Kidney (tissue), 14 donors: Measurements from ENCODE around the gene PLEKHO1. TPM values are rescaled to one million over a fixed set of nuclear protein-coding genes. Genes with fewer than 3 reads are reported as not detected.
"Not testable (repeated sequence)": the region's sequence is repeated elsewhere in the genome, so short reads cannot be mapped to it uniquely, and the experiment has no call there.

Source experiments
- DNase-seq, 5 donors: peaks; one replicate each; pipeline ENCODE4 v3.0.0-alpha.2; 2013 to 2020
- FAIRE-seq: peaks from 2 replicates; lab custom pipeline; 2012; peaks lifted over from hg19 to GRCh38; lab: Jason Lieb, UNC
- H3K27ac ChIP-seq, 2 donors: one replicate each; pipeline ENCODE4 v1.7.0; 2013; ENCODE audit warnings: low read depth in 2 of 2, low read length in 2 of 2, inconsistent platforms in 1 of 2
- H3K27me3 ChIP-seq: one replicate; pipeline ENCODE4 v1.7.1; 2013; ENCODE audit warnings: low read length, inconsistent platforms; ENCODE audit not compliant: control insufficient read depth, insufficient read depth
- H3K36me3 ChIP-seq, 3 donors: one replicate each; pipeline versions ENCODE4 v1.7.0 to v1.7.1; 2013; ENCODE audit warnings: low read length in 3 of 3, control low read depth in 1 of 3, inconsistent platforms in 1 of 3; ENCODE audit not compliant: insufficient read depth in 3 of 3, control insufficient read depth in 2 of 3
- H3K4me1 ChIP-seq, 3 donors: one replicate each; pipeline versions ENCODE4 v1.7.0 to v1.7.1; 2013; ENCODE audit warnings: low read length in 3 of 3, inconsistent platforms in 1 of 3, low read depth in 1 of 3; ENCODE audit not compliant: control insufficient read depth in 2 of 3, insufficient read depth in 2 of 3
- H3K4me3 ChIP-seq, 3 donors: one replicate each; pipeline versions ENCODE4 v1.7.0 to v1.8.1; 2013; ENCODE audit warnings: low read length in 3 of 3, control low read depth in 1 of 3, inconsistent platforms in 1 of 3
- H3K9ac ChIP-seq, 3 donors: one replicate each; pipeline versions ENCODE4 v1.7.0 to v1.7.1; 2013; ENCODE audit warnings: low read length in 3 of 3, control low read depth in 1 of 3, inconsistent platforms in 1 of 3
- H3K9me3 ChIP-seq, 3 donors: one replicate each; pipeline versions ENCODE4 v1.7.0 to v1.7.1; 2013; ENCODE audit warnings: low read length in 3 of 3, control low read depth in 1 of 3, inconsistent platforms in 1 of 3; ENCODE audit not compliant: control insufficient read depth in 2 of 3, insufficient read depth in 1 of 3
- CTCF ChIP-seq: IDR thresholded peaks from 3 replicates; pipeline ENCODE4 v1.5.1; 2012; ENCODE audit warnings: mild to moderate bottlenecking, moderate library complexity, borderline replicate concordance; ENCODE audit not compliant: insufficient read depth; ENCODE audit errors: extremely low read depth
- intact Hi-C: fragments of 100-400 bp; cut with DNase I; formaldehyde crosslinking; loops from one replicate; pipeline ENCODE4 v1.11.1; 2022
- polyA plus RNA-seq: library from polyadenylated mRNA; stranded (reverse); fragments of 350-450 nt; fragmentation: Illumina TruSeq; extraction: RNeasy Lipid Tissue Mini Kit (QIAGEN cat#74804); gene quantifications from one replicate; pipeline ENCODE4 v1.2.3, GENCODE V29; 2014; ENCODE audit warnings: low read depth, low replicate concordance; ENCODE audit not compliant: insufficient read depth
- total RNA-seq: library from RNA; stranded (reverse); fragmentation: NEBNext Ultra II Directional; extraction: Animal tissue kit (Norgen Biotek cat#: 25700); gene quantifications from one replicate; pipeline ENCODE4 v1.2.1, GENCODE V29; 2021
- donor health status: control.
- donor health status: control.
- donor health status: control.
- donor health status: control.
- donor health status: control.
- donor health status: DM: yes; HTN: yes; CAD: no.
- donor health status: Normal renal cell carcinoma (clear cell type).

Gene PLEKHO1
- total and polyA plus RNA-seq, 2 donors from 2014 or later: 28.0 to 32.7 TPM

DNA sequence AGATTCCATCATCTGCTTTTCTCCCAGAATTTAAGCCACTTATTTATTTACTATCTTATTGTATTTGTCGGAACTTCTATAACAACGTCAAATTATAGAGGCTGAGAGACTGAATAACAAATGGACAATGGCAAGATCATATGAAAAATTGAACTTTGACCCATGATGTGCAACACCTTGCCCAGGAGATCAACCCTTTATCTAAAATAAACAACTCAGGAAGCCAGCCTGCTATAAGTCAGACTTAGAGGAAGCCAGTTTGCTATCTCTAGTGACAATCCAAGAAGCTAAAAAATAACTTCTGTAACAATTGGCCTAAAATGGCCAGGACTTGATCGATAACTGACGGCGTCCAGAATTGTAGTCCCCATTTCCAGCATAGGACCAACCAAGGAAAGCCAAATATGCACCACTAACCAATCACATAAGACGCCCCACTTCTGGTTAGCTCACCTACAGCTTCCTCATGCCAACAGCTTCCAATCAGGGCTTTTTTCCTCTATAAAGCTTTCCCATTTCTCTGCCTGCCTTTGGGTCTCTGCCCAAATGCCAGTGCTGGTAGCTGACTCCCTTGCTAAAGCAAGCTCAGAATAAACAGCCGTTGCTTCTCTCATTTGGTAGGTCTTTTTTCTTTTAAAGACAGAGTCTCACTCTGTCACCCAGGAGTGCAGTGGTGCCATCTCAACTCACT lies 57.7 kb downstream of the PLEKHO1 start:
- Histone ChIP-seq H3K4me3 (no peak overlapping the region), H3K9me3 (no peaks in the 10 kb centered on the region), H3K36me3 (no peaks in the 10 kb centered on the region), H3K27me3 (no peaks in the 10 kb centered on the region), H3K9ac (no peak overlapping the region), H3K4me1 (no peaks in the 10 kb centered on the region), H3K27ac (no peak overlapping the region)
- no peak for FAIRE-seq
- DNase-seq: no peak
- no peak for TF ChIP-seq CTCF
- intact Hi-C loops: no loop called here

- H3K27ac ChIP-seq, H3K9ac ChIP-seq, DNase-seq, H3K4me1 ChIP-seq, H3K36me3 ChIP-seq, H3K27me3 ChIP-seq, intact Hi-C loops, H3K4me3 ChIP-seq, FAIRE-seq, H3K9me3 ChIP-seq: not testable (repeated sequence)
These were observed 58.7 kb downstream of the PLEKHO1 start for GRCh38 chr1:150208460-150208859.

Other genes with a start within 250 kb of the PLEKHO1 start
- gene SV2A, start 232.1 kb upstream of the PLEKHO1 start, total RNA-seq: 4.5 TPM
- 2.0 TPM for gene SV2A, start 232.1 kb upstream of the PLEKHO1 start, polyA plus RNA-seq
- 55.0 TPM for gene SF3B4, start 222.1 kb upstream of the PLEKHO1 start, total RNA-seq
- gene SF3B4, start 222.1 kb upstream of the PLEKHO1 start, polyA plus RNA-seq: 40.6 TPM
- 24.7 TPM for gene MTMR11, start 213.0 kb upstream of the PLEKHO1 start, total RNA-seq
- 21.6 TPM for gene MTMR11, start 213.0 kb upstream of the PLEKHO1 start, polyA plus RNA-seq
- gene OTUD7B, start 139.2 kb upstream of the PLEKHO1 start, total RNA-seq: 28.1 TPM
- gene OTUD7B, start 139.2 kb upstream of the PLEKHO1 start, polyA plus RNA-seq: 3.4 TPM
- 41.7 TPM for gene VPS45, start 82.1 kb upstream of the PLEKHO1 start, total RNA-seq
- 33.1 TPM for gene VPS45, start 82.1 kb upstream of the PLEKHO1 start, polyA plus RNA-seq
- 41.7 TPM for gene ANP32E, start 86.2 kb downstream of the PLEKHO1 start, total RNA-seq
- gene ANP32E, start 86.2 kb downstream of the PLEKHO1 start, polyA plus RNA-seq: 22.1 TPM
- 0.35 TPM for gene CA14, start 107.9 kb downstream of the PLEKHO1 start, total RNA-seq
- gene CA14, start 107.9 kb downstream of the PLEKHO1 start, polyA plus RNA-seq: 0.41 TPM
- 147 TPM for gene APH1A, start 119.1 kb downstream of the PLEKHO1 start, total RNA-seq
- gene APH1A, start 119.1 kb downstream of the PLEKHO1 start, polyA plus RNA-seq: 116 TPM
- gene C1orf54, start 122.9 kb downstream of the PLEKHO1 start, total RNA-seq: 17.1 TPM
- 67.2 TPM for gene C1orf54, start 122.9 kb downstream of the PLEKHO1 start, polyA plus RNA-seq
- gene CIART, start 132.6 kb downstream of the PLEKHO1 start, total RNA-seq: 8.8 TPM
- gene CIART, start 132.6 kb downstream of the PLEKHO1 start, polyA plus RNA-seq: 9.1 TPM
- gene MRPS21, start 143.9 kb downstream of the PLEKHO1 start, total RNA-seq: 71.7 TPM
- 134 TPM for gene MRPS21, start 143.9 kb downstream of the PLEKHO1 start, polyA plus RNA-seq
- gene PRPF3, start 171.6 kb downstream of the PLEKHO1 start, total RNA-seq: 62.3 TPM
- gene PRPF3, start 171.6 kb downstream of the PLEKHO1 start, polyA plus RNA-seq: 24.0 TPM
- 40.4 TPM for gene RPRD2, start 214.2 kb downstream of the PLEKHO1 start, total RNA-seq
- 9.1 TPM for gene RPRD2, start 214.2 kb downstream of the PLEKHO1 start, polyA plus RNA-seq